Measurements from ENCODE around the gene IPP.

The IPP gene

GRCh38 chr1:45750298-45751038 lies at the start of gene IPP:
IPP (minus strand) TSS chr1:45750653; CDS start chr1:45746411, 4,242 bp downstream.
- peak; percentile 23; the same call in 1 of the 2 replicates for TF ChIP-seq CTCF (IDR thresholded peaks at IDR 0.05)

GRCh38 chr1:45796946-45797345 lies 46.5 kb upstream of the IPP start:
- TF ChIP-seq CTCF (IDR thresholded peaks at IDR 0.05) = no peak

GRCh38 chr1:45796381-45796780 lies 45.9 kb upstream of the IPP start:
- no peak for TF ChIP-seq CTCF (IDR thresholded peaks at IDR 0.05)

GRCh38 chr1:45793942-45794604 lies 43.6 kb upstream of the IPP start:
- no peak for TF ChIP-seq CTCF (IDR thresholded peaks at IDR 0.05)

- no peak for TF ChIP-seq CTCF (IDR thresholded peaks at IDR 0.05)
These were observed 42.3 kb upstream of the IPP start for GRCh38 chr1:45792744-45793143.

GRCh38 chr1:45789601-45790000 lies 39.1 kb upstream of the IPP start:
- TF ChIP-seq CTCF (IDR thresholded peaks at IDR 0.05) = no peak

GRCh38 chr1:45787905-45788304 lies 37.5 kb upstream of the IPP start:
- no peak for TF ChIP-seq CTCF (IDR thresholded peaks at IDR 0.05)
